Measurements from ENCODE around the gene KRTAP16-1. TPM values are rescaled to one million over a fixed set of nuclear protein-coding genes. Genes with fewer than 3 reads are reported as not detected.
"Not testable (repeated sequence)": the region's sequence is repeated elsewhere in the genome, so short reads cannot be mapped to it uniquely, and the experiment has no call there.

Gene KRTAP16-1
- total RNA-seq, 1 experiment from 2014 or later: not detected

- Histone ChIP-seq H3K36me3 (no peaks in the 10 kb centered on the region), H3K27me3 (no peaks in the 10 kb centered on the region), H3K9me3 (no peaks in the 10 kb centered on the region), H3K4me3 (no peak overlapping the region)
- DNase-seq: no peak
These were observed 24.6 kb downstream of the KRTAP16-1 start for GRCh38 chr17:41284546-41284945.

GRCh38 chr17:41284043-41284442, 25.1 kb downstream of the KRTAP16-1 start:
- no peaks in the 10 kb centered on the region for H3K27me3 ChIP-seq
- H3K36me3 ChIP-seq: no peaks in the 10 kb centered on the region
- no peak for DNase-seq
- no peak overlapping the region for H3K4me3 ChIP-seq
- H3K9me3 ChIP-seq: no peaks in the 10 kb centered on the region

GRCh38 chr17:41278176-41278955, 30.7 kb downstream of the KRTAP16-1 start:
- no peak overlapping the region for H3K4me3 ChIP-seq
- no peak for DNase-seq
- H3K9me3 ChIP-seq: no peaks in the 10 kb centered on the region
- H3K27me3 ChIP-seq: no peaks in the 10 kb centered on the region
- no peaks in the 10 kb centered on the region for H3K36me3 ChIP-seq

- not testable (repeated sequence) for H3K36me3 ChIP-seq, H3K9me3 ChIP-seq, H3K4me3 ChIP-seq, H3K27me3 ChIP-seq, DNase-seq
These were observed 33.4 kb downstream of the KRTAP16-1 start, which contains the start of gene KRTAP9-7 for GRCh38 chr17:41275648-41276190. KRTAP9-7 (plus strand) TSS chr17:41275698; CDS start chr17:41275698, 0 bp downstream.

GRCh38 chr17:41271858-41272257, 37.3 kb downstream of the KRTAP16-1 start:
- Histone ChIP-seq H3K9me3 (no peaks in the 10 kb centered on the region), H3K36me3 (no peaks in the 10 kb centered on the region), H3K4me3 (no peak overlapping the region), H3K27me3 (no peaks in the 10 kb centered on the region)
- DNase-seq: no peak

- H3K27me3 ChIP-seq, H3K36me3 ChIP-seq, H3K4me3 ChIP-seq, H3K9me3 ChIP-seq, DNase-seq: not testable (repeated sequence)
These were observed 37.8 kb downstream of the KRTAP16-1 start for GRCh38 chr17:41271323-41271722.

GRCh38 chr17:41267711-41268110, 41.4 kb downstream of the KRTAP16-1 start:
- Histone ChIP-seq H3K4me3 (no peak overlapping the region), H3K36me3 (no peaks in the 10 kb centered on the region), H3K27me3 (no peaks in the 10 kb centered on the region), H3K9me3 (no peaks in the 10 kb centered on the region)
- no peak for DNase-seq

- no peak for DNase-seq
These were observed 44.0 kb downstream of the KRTAP16-1 start, which contains the start of gene KRTAP9-6 for GRCh38 chr17:41265078-41265477. KRTAP9-6 (plus strand) TSS chr17:41265378; CDS start chr17:41265378, 0 bp downstream.

GRCh38 chr17:41264599-41264998, 44.5 kb downstream of the KRTAP16-1 start:
- no peak overlapping the region for H3K4me3 ChIP-seq
- H3K27me3 ChIP-seq: no peaks in the 10 kb centered on the region
- DNase-seq: no peak
- H3K36me3 ChIP-seq: no peaks in the 10 kb centered on the region
- H3K9me3 ChIP-seq: no peaks in the 10 kb centered on the region

More at GRCh38 chr17:41265078-41265477, 44.0 kb downstream of the KRTAP16-1 start, which contains the start of gene KRTAP9-6:
- H3K36me3 ChIP-seq: no peaks in the 10 kb centered on the region
- H3K9me3 ChIP-seq: no peaks in the 10 kb centered on the region
- no peak within 1 kb of the TSS for H3K4me3 ChIP-seq
- no peaks in the 10 kb centered on the region for H3K27me3 ChIP-seq

- Histone ChIP-seq H3K36me3 (no peaks in the 10 kb centered on the region), H3K4me3 (no peak overlapping the region)
- no peak for DNase-seq
These were observed 45.9 kb downstream of the KRTAP16-1 start for GRCh38 chr17:41263212-41263611.

GRCh38 chr17:41258406-41258805, 50.7 kb downstream of the KRTAP16-1 start:
- Histone ChIP-seq H3K9me3 (no peaks in the 10 kb centered on the region), H3K4me3 (no peak overlapping the region), H3K36me3 (no peaks in the 10 kb centered on the region), H3K27me3 (no peaks in the 10 kb centered on the region)
- no peak for DNase-seq

More at GRCh38 chr17:41263212-41263611, 45.9 kb downstream of the KRTAP16-1 start:
- H3K9me3 ChIP-seq: no peaks in the 10 kb centered on the region
- no peaks in the 10 kb centered on the region for H3K27me3 ChIP-seq

Other genes starting within 250 kb of the KRTAP16-1 start
- 0.33 TPM in 1 of 2 replicates, not detected in the other for gene KRTAP2-3, start 249.2 kb downstream of the KRTAP16-1 start, total RNA-seq (2014; rRNA removed; shearing (Covaris generic); ENCODE audit: low replicate concordance)
- gene KRTAP2-4, start 243.4 kb downstream of the KRTAP16-1 start, total RNA-seq (2014; rRNA removed; shearing (Covaris generic); ENCODE audit: low replicate concordance): not detected in 2 replicates
- not detected in 2 replicates for gene KRTAP4-7, start 225.2 kb downstream of the KRTAP16-1 start, total RNA-seq (2014; rRNA removed; shearing (Covaris generic); ENCODE audit: low replicate concordance)
- gene KRTAP4-8, start 211.2 kb downstream of the KRTAP16-1 start, total RNA-seq (2014; rRNA removed; shearing (Covaris generic); ENCODE audit: low replicate concordance): not detected in 2 replicates
- not detected in 2 replicates for gene KRTAP4-16, start 207.1 kb downstream of the KRTAP16-1 start, total RNA-seq (2014; rRNA removed; shearing (Covaris generic); ENCODE audit: low replicate concordance)
- gene KRTAP4-9, start 203.9 kb downstream of the KRTAP16-1 start, total RNA-seq (2014; rRNA removed; shearing (Covaris generic); ENCODE audit: low replicate concordance): not detected in 2 replicates
- gene KRTAP4-11, start 190.9 kb downstream of the KRTAP16-1 start, total RNA-seq (2014; rRNA removed; shearing (Covaris generic); ENCODE audit: low replicate concordance): not detected in 2 replicates
- not detected in 2 replicates for gene KRTAP4-12, start 185.1 kb downstream of the KRTAP16-1 start, total RNA-seq (2014; rRNA removed; shearing (Covaris generic); ENCODE audit: low replicate concordance)
- not detected in 2 replicates for gene KRTAP4-6, start 168.8 kb downstream of the KRTAP16-1 start, total RNA-seq (2014; rRNA removed; shearing (Covaris generic); ENCODE audit: low replicate concordance)
- gene KRTAP4-5, start 159.5 kb downstream of the KRTAP16-1 start, total RNA-seq (2014; rRNA removed; shearing (Covaris generic); ENCODE audit: low replicate concordance): not detected in 2 replicates
- not detected in 2 replicates for gene KRTAP4-4, start 148.6 kb downstream of the KRTAP16-1 start, total RNA-seq (2014; rRNA removed; shearing (Covaris generic); ENCODE audit: low replicate concordance)
- not detected in 2 replicates for gene KRTAP4-3, start 141.1 kb downstream of the KRTAP16-1 start, total RNA-seq (2014; rRNA removed; shearing (Covaris generic); ENCODE audit: low replicate concordance)
- not detected in 2 replicates for gene KRTAP4-2, start 131.1 kb downstream of the KRTAP16-1 start, total RNA-seq (2014; rRNA removed; shearing (Covaris generic); ENCODE audit: low replicate concordance)
- gene KRTAP4-1, start 124.4 kb downstream of the KRTAP16-1 start, total RNA-seq (2014; rRNA removed; shearing (Covaris generic); ENCODE audit: low replicate concordance): not detected in 2 replicates
- not detected in 2 replicates for gene KRTAP9-1, start 119.4 kb downstream of the KRTAP16-1 start, total RNA-seq (2014; rRNA removed; shearing (Covaris generic); ENCODE audit: low replicate concordance)
- gene KRTAP9-2, start 82.7 kb downstream of the KRTAP16-1 start, total RNA-seq (2014; rRNA removed; shearing (Covaris generic); ENCODE audit: low replicate concordance): not detected in 2 replicates
- not detected in 2 replicates for gene KRTAP9-3, start 76.9 kb downstream of the KRTAP16-1 start, total RNA-seq (2014; rRNA removed; shearing (Covaris generic); ENCODE audit: low replicate concordance)
- gene KRTAP9-8, start 71.3 kb downstream of the KRTAP16-1 start, total RNA-seq (2014; rRNA removed; shearing (Covaris generic); ENCODE audit: low replicate concordance): not detected in 2 replicates
- gene KRTAP9-4, start 59.6 kb downstream of the KRTAP16-1 start, total RNA-seq (2014; rRNA removed; shearing (Covaris generic); ENCODE audit: low replicate concordance): not detected in 2 replicates
- gene KRTAP9-9, start 53.9 kb downstream of the KRTAP16-1 start, total RNA-seq (2014; rRNA removed; shearing (Covaris generic); ENCODE audit: low replicate concordance): not detected in 2 replicates
- not detected in 2 replicates for gene KRTAP9-6, start 43.9 kb downstream of the KRTAP16-1 start, total RNA-seq (2014; rRNA removed; shearing (Covaris generic); ENCODE audit: low replicate concordance)
- gene KRTAP9-7, start 33.6 kb downstream of the KRTAP16-1 start, total RNA-seq (2014; rRNA removed; shearing (Covaris generic); ENCODE audit: low replicate concordance): not detected in 2 replicates
- not detected in 2 replicates for gene KRTAP29-1, start 6.5 kb downstream of the KRTAP16-1 start, total RNA-seq (2014; rRNA removed; shearing (Covaris generic); ENCODE audit: low replicate concordance)
- gene KRTAP17-1, start 6.4 kb upstream of the KRTAP16-1 start, total RNA-seq (2014; rRNA removed; shearing (Covaris generic); ENCODE audit: low replicate concordance): not detected in 2 replicates
- gene KRT33A, start 41.5 kb upstream of the KRTAP16-1 start, total RNA-seq (2014; rRNA removed; shearing (Covaris generic); ENCODE audit: low replicate concordance): not detected in 2 replicates
- gene KRT33B, start 60.5 kb upstream of the KRTAP16-1 start, total RNA-seq (2014; rRNA removed; shearing (Covaris generic); ENCODE audit: low replicate concordance): 0.17 and 2.0 TPM in 2 replicates
- gene KRT34, start 73.0 kb upstream of the KRTAP16-1 start, total RNA-seq (2014; rRNA removed; shearing (Covaris generic); ENCODE audit: low replicate concordance): 0.49 TPM in 1 of 2 replicates, not detected in the other
- gene KRT31, start 88.3 kb upstream of the KRTAP16-1 start, total RNA-seq (2014; rRNA removed; shearing (Covaris generic); ENCODE audit: low replicate concordance): not detected in 2 replicates
- not detected in 2 replicates for gene KRT37, start 115.3 kb upstream of the KRTAP16-1 start, total RNA-seq (2014; rRNA removed; shearing (Covaris generic); ENCODE audit: low replicate concordance)
- gene KRT38, start 131.7 kb upstream of the KRTAP16-1 start, total RNA-seq (2014; rRNA removed; shearing (Covaris generic); ENCODE audit: low replicate concordance): 0.17 TPM in 1 of 2 replicates, not detected in the other
- 0.72 TPM in 1 of 2 replicates, not detected in the other for gene KRT32, start 158.1 kb upstream of the KRTAP16-1 start, total RNA-seq (2014; rRNA removed; shearing (Covaris generic); ENCODE audit: low replicate concordance)
- gene KRT35, start 171.8 kb upstream of the KRTAP16-1 start, total RNA-seq (2014; rRNA removed; shearing (Covaris generic); ENCODE audit: low replicate concordance): 0.33 TPM in 1 of 2 replicates, not detected in the other
- 0.20 TPM in 1 of 2 replicates, not detected in the other for gene KRT36, start 180.6 kb upstream of the KRTAP16-1 start, total RNA-seq (2014; rRNA removed; shearing (Covaris generic); ENCODE audit: low replicate concordance)
- gene KRT13, start 196.3 kb upstream of the KRTAP16-1 start, total RNA-seq (2014; rRNA removed; shearing (Covaris generic); ENCODE audit: low replicate concordance): 3.8 and 4.0 TPM in 2 replicates
- gene KRT15, start 209.6 kb upstream of the KRTAP16-1 start, total RNA-seq (2014; rRNA removed; shearing (Covaris generic); ENCODE audit: low replicate concordance): 38.4 and 82.2 TPM in 2 replicates
- gene KRT19, start 219.0 kb upstream of the KRTAP16-1 start, total RNA-seq (2014; rRNA removed; shearing (Covaris generic); ENCODE audit: low replicate concordance): 20.7 and 46.3 TPM in 2 replicates